ENCODE measurements around the gene HAP1. TPM values are rescaled to one million over a fixed set of nuclear protein-coding genes. Genes with fewer than 3 reads are reported as not detected.

Gene HAP1
- total and polyA plus RNA-seq, 2 of the 8 experiments (the other 6 are each of a cell fraction or from before 2014, with no cell fraction given): 2.3 to 3.6 TPM

DNA sequence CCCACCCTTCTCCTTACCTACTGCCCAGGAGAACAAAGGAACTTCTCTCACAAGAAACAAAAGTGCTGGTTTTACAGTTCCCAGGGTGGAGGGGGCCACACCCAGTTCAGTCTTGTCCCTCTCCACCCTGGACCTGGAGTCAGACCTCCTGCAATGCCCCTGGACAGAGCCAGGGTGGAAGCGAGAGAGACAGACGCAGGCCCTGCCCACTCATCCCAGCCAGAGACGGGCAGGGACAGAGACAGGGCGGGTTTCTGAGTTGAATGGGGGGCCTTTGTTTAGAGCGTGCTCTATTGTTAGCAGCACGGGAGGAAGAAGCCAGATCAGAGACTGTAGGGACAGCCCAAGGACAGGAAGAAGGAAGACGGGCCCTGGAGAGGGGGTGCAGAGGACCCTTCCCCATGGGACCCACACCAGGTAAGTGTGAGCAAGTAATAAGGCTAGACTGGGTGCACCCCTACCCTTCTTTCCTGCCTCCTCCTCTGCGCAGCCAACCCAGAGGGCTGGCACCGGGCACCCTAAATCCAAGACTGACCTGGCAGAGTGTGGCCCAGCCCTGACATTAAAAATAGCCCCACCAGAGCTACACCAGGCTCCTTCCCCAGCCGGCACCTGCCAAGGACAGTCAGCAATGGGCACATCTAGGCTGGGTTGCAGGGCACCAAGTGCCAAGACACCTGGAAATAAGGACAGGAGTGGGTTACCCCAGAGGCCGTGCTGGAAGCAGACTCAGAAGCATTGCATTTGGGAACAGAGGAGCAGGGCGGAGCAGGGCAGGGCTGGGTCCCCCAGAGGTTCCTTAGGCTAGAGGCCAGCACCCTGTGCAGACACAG is 41.2 kb upstream of the HAP1 start:
- TF ChIP-seq GABPA (IDR thresholded peaks at IDR 0.05; ENCODE audit: borderline replicate concordance, insufficient read depth, low read length) (peak; percentile 23; the same call in 1 of the 2 replicates), SP1 (IDR thresholded peaks at IDR 0.05; ENCODE audit: low read depth, low read length) (no peak), SIN3A (conservative IDR thresholded peaks at IDR 0.05 in 1 of 2, IDR thresholded peaks at IDR 0.05 in 1 of 2; ENCODE audit: low read depth in 1 of 2, low read length in 2 of 2) (0 out of 4 replicates have a peak, but pooled peaks of 1 of the 2 experiments have one; percentile 24), JUN (IDR thresholded peaks at IDR 0.05; ENCODE audit: low read depth, low read length) (no peak), SP4 (IDR thresholded peaks at IDR 0.05; ENCODE audit: low read length) (no peak)
- Histone ChIP-seq H3K27ac (ENCODE audit: low read depth, low read length) (peak overlapping the region; percentile 16; the same call in 1 of the 2 replicates), H2AK5ac (ENCODE audit: low read depth, low read length) (peak overlapping the region; percentile 75; the same call in 1 of the 2 replicates), H3K56ac (replicated peaks; ENCODE audit: insufficient read length, low read depth, low read length) (no peak overlapping the region), H3K9ac (replicated peaks in 1 of 4; ENCODE audit: extremely low read depth in 1 of 4, low read depth in 3 of 4, low read length in 3 of 4) (peak overlapping the region in 2 of 4 experiments; percentile 13 to 44; a peak in 2 of 7 replicates), H3K79me1 (ENCODE audit: low read depth, low read length) (peaks cover 19% of the 10 kb centered on the region), H3K79me2 (ENCODE audit: control insufficient read depth in 1 of 2, insufficient read depth in 2 of 2, low read length in 2 of 2) (peaks cover 0 to 46% of the 10 kb centered on the region in 2 experiments; a peak in 2 of 4 replicates), H3K23ac (ENCODE audit: insufficient read length) (no peak overlapping the region), H4K8ac (ENCODE audit: extremely low read depth, insufficient read depth, low read length) (no peak overlapping the region), H3K18ac (ENCODE audit: extremely low read depth, low read length) (peak overlapping the region; percentile 75; the same call in 1 of the 2 replicates), H3K4me2 (ENCODE audit: insufficient read depth in 1 of 2, low read depth in 2 of 2, low read length in 2 of 2) (peak overlapping the region; percentile 22 to 42; a peak in 3 of 4 replicates), H3K27me3 (replicated peaks in 1 of 4; ENCODE audit: control insufficient read depth in 3 of 4, extremely low read depth in 1 of 4, insufficient read depth in 3 of 4, low read length in 3 of 4) (no peaks in the 10 kb centered on the region), H3K36me3 (ENCODE audit: control insufficient read depth in 2 of 4, insufficient read depth in 4 of 4, low read length in 3 of 4) (peaks cover 2 to 7% (median 4%) of the 10 kb centered on the region in 4 experiments; a peak in 3 of 8 replicates), H3K14ac (ENCODE audit: insufficient read length) (no peak overlapping the region), H3K4me3 (ENCODE audit: extremely low read depth in 1 of 4, insufficient read depth in 2 of 4, low read depth in 3 of 4, low read length in 4 of 4) (0 out of 8 replicates have a peak overlapping the region, but pooled peaks of 1 of the 4 experiments have one; percentile 4), H2BK15ac (ENCODE audit: low read length) (peak overlapping the region; percentile 88), H3K23me2 (ENCODE audit: low read depth, low read length) (no peaks in the 10 kb centered on the region; the same call in 1 of the 2 replicates), H2BK20ac (ENCODE audit: low read length) (peak overlapping the region; percentile 92), H2BK12ac (ENCODE audit: low read depth, low read length) (peak overlapping the region; percentile 88; the same call in 1 of the 2 replicates), H2BK120ac (replicated peaks; ENCODE audit: low read depth, low read length) (peak overlapping the region; percentile 67), H3K9me3 (ENCODE audit: insufficient read depth in 2 of 2, low read depth in 1 of 2, low read length in 1 of 2) (no peaks in the 10 kb centered on the region), H3K4ac (replicated peaks; ENCODE audit: insufficient read length, low read depth, low read length) (no peak overlapping the region), H4K91ac (replicated peaks; ENCODE audit: insufficient read length, low read length) (peak overlapping the region; percentile 50), H2AFZ (ENCODE audit: low read length) (no peak overlapping the region), H3K4me1 (replicated peaks in 1 of 4; ENCODE audit: control insufficient read depth in 3 of 4, insufficient read depth in 4 of 4, low read length in 3 of 4) (peaks cover 0 to 51% (median 34%) of the 10 kb centered on the region in 4 experiments; a peak in 6 of 7 replicates), H4K5ac (ENCODE audit: insufficient read length, low read depth, low read length) (peak overlapping the region; percentile 18), H2BK5ac (ENCODE audit: low read depth, low read length) (peak overlapping the region; percentile 68), H4K20me1 (replicated peaks in 1 of 2; ENCODE audit: control insufficient read depth in 1 of 2, insufficient read depth in 2 of 2, low read length in 2 of 2) (peaks cover 6 to 20% of the 10 kb centered on the region in 2 experiments)
- WGBS, 2 experiments (ENCODE audit: extremely low coverage in 1 of 2, insufficient coverage in 1 of 2, insufficient read length in 1 of 2, insufficient replicate concordance in 2 of 2, low coverage in 1 of 2, low lambda C conversion rate in 2 of 2, missing lambda C conversion rate in 1 of 2): 57% methylated on average over 12 of the region's 12 CpGs; no CpG with 5 or more reads in 1 of the 2 experiments
- FAIRE-seq (no peak), DNase-seq (ENCODE audit: low read depth in 1 of 2, low spot score in 2 of 2) (peak in 1 of 2 experiments; percentile 58)
- POLR2A ChIA-PET (ENCODE audit: partially characterized antibody): interaction anchor here (0.8 to 7.5 kb wide), 8 partner anchors 10 to 42 kb away, joined by 3 to 83 read pairs (median 4); partner anchors contain the start of gene JUP
- CTCF ChIA-PET (ENCODE audit: partially characterized antibody): interaction anchor here (0.6 to 4.4 kb wide), 9 partner anchors 9 to 38 kb away, joined by 3 to 28 read pairs (median 8); partner anchors contain the start of genes JUP and P3H4

Measured in H1 (cell line).